SK-N-MC (cell line): ENCODE measurements around the gene CAGE1.

ENCODE experiments used
- EZH2 ChIP-seq: fragments of 200-600 bp; sonication (generic); IDR thresholded peaks from one replicate; pipeline ENCODE4 v1.6.1; 2017; ENCODE audit warnings: antibody characterized with exemption
- FOXP2 ChIP-seq: optimal IDR thresholded peaks from 2 replicates; pipeline ENCODE3; 2011; ENCODE audit warnings: mild to moderate bottlenecking, moderate library complexity; ENCODE audit not compliant: insufficient read depth; ENCODE audit errors: extremely low read length, control extremely low read depth
- POLR2AphosphoS5 ChIP-seq: IDR thresholded peaks from 2 replicates; pipeline ENCODE4 v1.6.1; 2012; ENCODE audit warnings: mild to moderate bottlenecking, low read depth, low read length, borderline replicate concordance

DNA sequence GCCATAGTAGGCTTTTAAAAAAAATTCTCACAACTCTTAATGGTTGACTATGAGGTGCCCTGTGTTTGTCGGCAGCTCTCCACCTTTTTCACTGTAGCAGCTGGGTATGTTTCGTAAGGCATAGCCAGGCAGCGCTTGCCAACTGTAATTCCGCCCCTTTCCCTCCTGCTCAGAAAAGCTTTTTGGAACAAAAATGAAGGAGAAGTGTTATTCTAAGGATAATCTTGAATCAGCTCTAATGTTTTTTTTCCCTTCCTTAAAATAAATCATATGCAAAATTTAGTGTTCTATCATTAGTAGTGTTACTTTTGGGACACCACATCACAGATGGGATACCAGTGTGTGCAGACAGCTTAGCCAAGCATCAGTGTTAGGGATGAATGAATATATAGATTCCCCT lies 21.3 kb upstream of the CAGE1 start:
- TF ChIP-seq EZH2 = no peak
- TF ChIP-seq FOXP2 = no peak
- no peak for TF ChIP-seq POLR2AphosphoS5
